IPS DF 6.9 (cell line): ENCODE results near the gene SDK1.

Source experiments
- DNase-seq: peaks from one replicate; pipeline ENCODE4 v3.0.0-alpha.2; 2013; ENCODE audit warnings: low read depth, low spot score
- H3K27ac ChIP-seq: one replicate; pipeline ENCODE4 v1.5.1; 2013; ENCODE audit warnings: low read length, control low read depth
- H3K27me3 ChIP-seq: 2 replicates; pipeline ENCODE4 v1.6.1; 2013; ENCODE audit warnings: mild to moderate bottlenecking, low read length; ENCODE audit not compliant: control insufficient read depth, insufficient read depth
- H3K36me3 ChIP-seq: 2 replicates; pipeline ENCODE4 v1.6.1; 2013; ENCODE audit warnings: low read length; ENCODE audit not compliant: control insufficient read depth, insufficient read depth
- H3K4me1 ChIP-seq: 2 replicates; pipeline ENCODE4 v1.6.1; 2013; ENCODE audit warnings: low read length; ENCODE audit not compliant: control insufficient read depth, insufficient read depth
- H3K4me3 ChIP-seq: 2 replicates; pipeline ENCODE4 v1.5.1; 2013; ENCODE audit warnings: mild to moderate bottlenecking, low read length
- H3K9me3 ChIP-seq: 2 replicates; pipeline ENCODE4 v1.6.1; 2013; ENCODE audit warnings: low read length, inconsistent platforms; ENCODE audit not compliant: control insufficient read depth, insufficient read depth
- WGBS: extraction: QIAGEN DNeasy Blood & Tissue Kit; methylation state at CpG from one replicate; pipeline ENCODE4 v1.1.7; 2013; ENCODE audit warnings: mixed read lengths, missing lambda C conversion rate; ENCODE audit not compliant: insufficient read length, insufficient coverage; 5-methylcytosine and 5-hydroxymethylcytosine counted together

The SDK1 gene

GRCh38 chr7:3271298-3271697 is 29.8 kb upstream of the SDK1 start:
- Histone ChIP-seq H3K27me3 (no peaks in the 10 kb centered on the region), H3K4me3 (no peak overlapping the region), H3K4me1 (no peaks in the 10 kb centered on the region), H3K36me3 (no peaks in the 10 kb centered on the region), H3K9me3 (no peaks in the 10 kb centered on the region), H3K27ac (no peak overlapping the region)
- WGBS, result no CpG with 5 or more reads among the region's 2 CpGs
- DNase-seq, result no peak

DNA sequence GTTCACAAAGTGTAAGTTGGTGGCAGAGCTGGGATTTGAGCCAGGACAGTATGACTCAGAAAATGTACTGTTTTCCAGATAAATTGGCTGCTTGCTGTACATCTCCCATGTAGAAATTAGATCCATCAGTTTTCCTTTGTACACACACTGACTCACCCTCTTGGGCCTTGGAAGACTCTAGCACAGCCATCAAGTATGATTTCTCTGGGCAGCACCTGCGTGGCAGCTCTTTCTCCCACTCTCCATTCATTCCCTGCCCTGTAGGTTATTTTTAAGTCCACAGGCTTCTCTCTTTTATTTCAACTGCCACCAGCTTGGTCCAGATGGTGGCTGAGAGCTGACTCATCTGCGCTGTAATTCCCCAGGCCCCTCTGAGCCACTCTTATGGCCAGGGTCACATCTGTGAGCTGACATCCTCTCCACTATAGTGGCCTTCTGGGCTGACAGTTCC is 28.3 kb upstream of the SDK1 start:
- no peak for DNase-seq

GRCh38 chr7:3274131-3274530 is 26.9 kb upstream of the SDK1 start:
- Histone ChIP-seq H3K27me3 (no peaks in the 10 kb centered on the region), H3K36me3 (no peaks in the 10 kb centered on the region), H3K4me1 (no peaks in the 10 kb centered on the region), H3K27ac (no peak overlapping the region), H3K4me3 (no peak overlapping the region), H3K9me3 (no peaks in the 10 kb centered on the region)
- WGBS, result no CpG with 5 or more reads among the region's 1 CpG
- no peak for DNase-seq

More for the DNA sequence above, 28.3 kb upstream of the SDK1 start:
- WGBS, result no CpG with 5 or more reads among the region's 2 CpGs
- no peaks in the 10 kb centered on the region for H3K4me1 ChIP-seq
- no peaks in the 10 kb centered on the region for H3K9me3 ChIP-seq
- no peaks in the 10 kb centered on the region for H3K27me3 ChIP-seq
- no peak overlapping the region for H3K4me3 ChIP-seq
- no peak overlapping the region for H3K27ac ChIP-seq
- H3K36me3 ChIP-seq, result no peaks in the 10 kb centered on the region

DNA sequence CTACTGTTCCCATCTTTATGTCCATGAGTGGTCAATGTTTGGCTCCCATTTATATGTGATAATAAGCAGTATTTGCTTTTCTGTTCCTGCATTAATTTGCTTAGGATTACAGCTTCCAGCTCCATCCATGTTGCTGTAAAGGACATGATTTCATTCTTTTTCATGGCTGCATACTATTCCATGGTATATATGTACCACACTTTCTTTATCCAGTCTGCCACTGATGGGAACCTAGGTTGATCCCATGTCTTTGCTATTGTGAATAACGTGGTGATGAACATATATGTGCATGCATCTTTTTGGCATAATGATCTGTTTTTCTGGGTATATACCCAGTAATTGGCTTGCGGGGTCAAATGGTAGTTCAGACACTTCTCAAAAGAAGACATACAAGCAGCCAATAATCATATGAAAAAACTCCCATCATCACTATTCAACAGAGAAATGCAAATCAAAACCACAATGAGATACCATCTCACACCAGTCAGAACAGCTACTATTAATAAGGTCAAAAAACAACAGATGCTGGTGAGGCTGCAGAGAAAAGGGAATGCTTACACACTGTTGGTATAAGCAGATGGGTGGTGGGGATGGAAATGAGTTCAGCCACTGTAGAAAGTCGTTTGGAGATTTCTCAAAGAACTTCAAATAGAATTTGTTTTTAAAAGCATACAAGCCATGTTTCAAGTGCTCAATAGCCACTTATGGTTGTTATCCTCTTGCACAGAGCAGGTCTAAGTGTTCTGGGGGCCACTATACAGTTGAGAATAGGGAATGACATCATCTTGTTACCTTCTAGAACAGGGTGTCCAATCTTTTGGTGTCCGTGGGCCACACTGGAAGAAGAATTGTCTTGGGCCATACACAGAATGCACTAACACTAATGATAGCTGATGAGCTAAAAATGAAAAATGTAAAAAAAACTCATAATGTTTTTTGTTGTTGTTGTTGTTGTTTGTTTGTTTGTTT is 23.2 kb upstream of the SDK1 start:
- Histone ChIP-seq H3K27me3 (no peaks in the 10 kb centered on the region), H3K4me3 (no peak overlapping the region), H3K4me1 (no peaks in the 10 kb centered on the region), H3K27ac (no peak overlapping the region), H3K9me3 (no peaks in the 10 kb centered on the region), H3K36me3 (no peaks in the 10 kb centered on the region)
- no peak for DNase-seq
- no CpG with 5 or more reads among the region's 4 CpGs for WGBS

- Histone ChIP-seq H3K36me3 (no peaks in the 10 kb centered on the region), H3K27me3 (no peaks in the 10 kb centered on the region), H3K4me1 (peaks cover 4% of the 10 kb centered on the region; the same call in 1 of the 2 replicates), H3K9me3 (no peaks in the 10 kb centered on the region), H3K4me3 (no peak overlapping the region), H3K27ac (no peak overlapping the region)
- no peak for DNase-seq
- WGBS, result no CpG with 5 or more reads among the region's 3 CpGs
Observed at GRCh38 chr7:3279147-3279818, 21.8 kb upstream of the SDK1 start.

- no peak for DNase-seq
- Histone ChIP-seq H3K9me3 (no peaks in the 10 kb centered on the region), H3K36me3 (no peaks in the 10 kb centered on the region), H3K4me1 (peaks cover 4% of the 10 kb centered on the region; the same call in 1 of the 2 replicates), H3K27me3 (no peaks in the 10 kb centered on the region), H3K27ac (no peak overlapping the region), H3K4me3 (no peak overlapping the region)
- WGBS, result no CpG with 5 or more reads among the region's 3 CpGs
Observed at GRCh38 chr7:3280445-3280844, 20.6 kb upstream of the SDK1 start.

GRCh38 chr7:3280946-3281656 is 20.0 kb upstream of the SDK1 start:
- Histone ChIP-seq H3K27ac (no peak overlapping the region), H3K4me3 (no peak overlapping the region), H3K9me3 (no peaks in the 10 kb centered on the region), H3K27me3 (no peaks in the 10 kb centered on the region), H3K4me1 (peaks cover 4% of the 10 kb centered on the region; the same call in 1 of the 2 replicates), H3K36me3 (no peaks in the 10 kb centered on the region)
- WGBS, result no CpG with 5 or more reads among the region's 10 CpGs
- DNase-seq, result no peak

DNA sequence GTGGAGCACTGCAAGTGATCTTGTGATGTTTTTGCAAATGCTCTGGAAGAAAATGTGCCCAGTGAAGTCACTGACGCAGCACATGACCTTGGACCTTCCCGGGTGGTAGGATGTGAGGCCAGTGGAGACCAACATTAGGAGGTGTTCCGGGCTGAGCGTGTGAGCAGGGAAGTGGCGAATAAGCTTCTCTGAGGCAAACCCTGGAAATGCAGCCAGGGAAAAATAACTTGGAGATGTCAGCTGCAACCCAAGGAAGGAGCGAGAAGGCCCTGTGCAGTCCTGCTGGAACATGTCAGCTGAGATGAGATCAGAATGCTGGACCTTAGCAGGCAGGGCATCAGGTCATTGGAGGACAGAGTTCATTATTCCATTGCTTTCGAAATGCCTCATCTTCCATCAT is 18.6 kb upstream of the SDK1 start:
- no CpG with 5 or more reads among the region's 7 CpGs for WGBS
- no peak for DNase-seq
- Histone ChIP-seq H3K4me3 (no peak overlapping the region), H3K36me3 (no peaks in the 10 kb centered on the region), H3K27ac (no peak overlapping the region), H3K4me1 (peaks cover 4% of the 10 kb centered on the region; the same call in 1 of the 2 replicates), H3K27me3 (no peaks in the 10 kb centered on the region), H3K9me3 (no peaks in the 10 kb centered on the region)

GRCh38 chr7:3283130-3283704 is 17.8 kb upstream of the SDK1 start:
- H3K4me3 ChIP-seq, result no peak overlapping the region
- no CpG with 5 or more reads among the region's 5 CpGs for WGBS
- no peaks in the 10 kb centered on the region for H3K36me3 ChIP-seq
- DNase-seq, result no peak
- no peaks in the 10 kb centered on the region for H3K9me3 ChIP-seq
- H3K4me1 ChIP-seq, result peaks cover 4% of the 10 kb centered on the region; the same call in 1 of the 2 replicates
- no peak overlapping the region for H3K27ac ChIP-seq
- no peaks in the 10 kb centered on the region for H3K27me3 ChIP-seq

DNA sequence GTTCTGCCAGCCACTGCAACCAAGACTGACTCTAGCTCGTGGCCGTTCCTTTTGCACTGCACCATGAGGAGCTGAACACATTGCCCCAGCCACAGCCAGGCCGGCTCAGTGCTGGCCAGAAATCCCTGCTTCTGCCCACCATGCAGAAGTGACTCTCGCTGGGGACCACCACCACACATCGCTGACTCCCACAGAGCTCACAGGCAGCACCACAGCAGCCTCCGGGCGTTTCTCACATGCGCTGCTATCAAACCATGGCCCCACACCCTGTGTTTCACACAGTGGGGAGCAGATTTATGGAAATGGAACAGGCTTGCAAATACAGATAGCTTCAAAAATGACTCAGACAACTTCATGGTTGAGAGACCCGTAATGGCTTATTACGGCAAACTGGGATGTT is 15.4 kb upstream of the SDK1 start:
- no CpG with 5 or more reads among the region's 10 CpGs for whole genome bisulfite sequencing
- no peak overlapping the region for H3K4me3 ChIP-seq
- H3K27me3 ChIP-seq, result no peaks in the 10 kb centered on the region
- no peak overlapping the region for H3K27ac ChIP-seq
- peaks cover 4% of the 10 kb centered on the region; the same call in 1 of the 2 replicates for H3K4me1 ChIP-seq
- no peak for DNase-seq
- no peaks in the 10 kb centered on the region for H3K9me3 ChIP-seq
- no peaks in the 10 kb centered on the region for H3K36me3 ChIP-seq
